Hematopoietic multipotent progenitor cell treated with erythropoietin and hydrocortisone succinate and interleukin-3 and kit ligand, for 8 days (in vitro differentiated cells): ENCODE measurements around the gene RASGRP2.

Experiments
- DNase-seq: peaks from one replicate; pipeline ENCODE4 v3.0.0-alpha.2; 2015

Gene RASGRP2

GRCh38 chr11:64755681-64756361 lies 11.9 kb upstream of the RASGRP2 start:
- DNase-seq: no peak

DNA sequence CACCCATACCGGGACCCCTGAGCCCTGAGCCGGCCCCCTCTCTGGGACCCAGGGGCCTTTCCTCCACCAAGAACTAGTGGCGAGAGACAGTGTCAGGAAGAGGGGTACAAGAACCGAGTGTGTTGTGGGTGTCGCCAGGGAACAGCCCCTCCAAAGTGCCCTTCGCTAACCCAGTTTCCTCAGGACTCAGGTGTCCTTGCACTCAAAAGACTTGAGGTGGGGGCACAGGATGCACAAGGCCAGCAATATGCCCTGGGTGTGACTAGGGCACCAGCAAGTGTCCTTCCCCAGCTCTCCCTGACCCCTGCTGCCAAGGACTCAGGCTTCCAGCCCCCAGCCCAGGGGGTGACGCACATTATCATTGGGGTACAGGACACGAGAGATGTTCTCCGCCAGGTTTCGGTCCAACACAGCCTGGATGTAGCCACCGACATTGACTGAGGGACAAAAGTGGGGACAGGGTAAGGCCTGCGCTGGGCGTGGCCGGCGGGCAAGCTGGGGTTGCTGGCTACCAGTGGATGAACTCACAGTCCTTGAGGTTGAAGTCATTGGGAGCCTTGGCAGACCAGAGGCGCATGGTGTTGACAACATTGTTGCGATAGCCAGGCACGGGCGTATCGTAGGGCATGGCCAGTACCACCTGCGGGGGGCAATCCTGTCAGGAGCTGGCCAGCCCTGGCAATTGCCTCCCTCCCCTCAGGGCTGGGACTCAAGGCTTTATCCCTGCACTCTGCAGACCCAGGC lies 11.1 kb upstream of the RASGRP2 start:
- no peak for DNase-seq

DNA sequence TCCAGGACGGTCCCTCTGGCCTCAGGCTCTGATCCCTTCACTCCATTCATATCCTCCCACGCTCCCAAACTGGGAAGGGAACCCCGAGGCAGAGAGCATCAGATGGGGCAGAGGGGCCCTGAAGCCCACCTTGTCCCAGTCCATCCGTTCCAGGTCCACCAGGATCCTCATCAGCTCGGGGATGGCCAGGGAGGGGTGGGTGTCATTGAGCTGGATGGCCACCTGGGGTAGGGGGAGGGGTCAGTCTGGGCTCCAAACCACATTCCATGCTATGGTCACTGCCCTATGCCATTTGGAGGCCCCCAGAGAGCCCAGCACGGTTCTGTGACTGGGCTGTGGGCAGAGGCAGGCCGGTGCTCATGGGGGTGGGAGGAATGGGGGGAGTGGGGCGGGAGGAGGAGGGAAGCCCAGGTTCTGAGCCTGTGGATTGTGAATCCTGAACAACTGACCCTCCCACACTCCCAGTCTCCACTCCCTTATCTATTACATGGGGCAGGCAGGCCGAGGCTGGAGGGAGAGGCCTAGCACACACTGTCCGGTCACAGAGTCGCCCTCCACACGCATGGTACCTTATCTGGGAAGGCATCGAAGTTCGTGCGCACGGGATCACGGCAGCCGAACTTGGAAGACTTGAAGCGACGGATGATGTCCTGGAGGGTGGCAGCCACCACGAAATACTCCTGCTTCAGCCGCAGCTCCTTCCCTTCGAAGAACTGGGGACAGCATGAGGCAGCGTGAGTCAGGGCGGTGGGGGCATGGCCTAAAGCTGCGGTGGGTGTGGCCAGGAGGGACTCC lies 10.4 kb upstream of the RASGRP2 start:
- DNase-seq: no peak

DNA sequence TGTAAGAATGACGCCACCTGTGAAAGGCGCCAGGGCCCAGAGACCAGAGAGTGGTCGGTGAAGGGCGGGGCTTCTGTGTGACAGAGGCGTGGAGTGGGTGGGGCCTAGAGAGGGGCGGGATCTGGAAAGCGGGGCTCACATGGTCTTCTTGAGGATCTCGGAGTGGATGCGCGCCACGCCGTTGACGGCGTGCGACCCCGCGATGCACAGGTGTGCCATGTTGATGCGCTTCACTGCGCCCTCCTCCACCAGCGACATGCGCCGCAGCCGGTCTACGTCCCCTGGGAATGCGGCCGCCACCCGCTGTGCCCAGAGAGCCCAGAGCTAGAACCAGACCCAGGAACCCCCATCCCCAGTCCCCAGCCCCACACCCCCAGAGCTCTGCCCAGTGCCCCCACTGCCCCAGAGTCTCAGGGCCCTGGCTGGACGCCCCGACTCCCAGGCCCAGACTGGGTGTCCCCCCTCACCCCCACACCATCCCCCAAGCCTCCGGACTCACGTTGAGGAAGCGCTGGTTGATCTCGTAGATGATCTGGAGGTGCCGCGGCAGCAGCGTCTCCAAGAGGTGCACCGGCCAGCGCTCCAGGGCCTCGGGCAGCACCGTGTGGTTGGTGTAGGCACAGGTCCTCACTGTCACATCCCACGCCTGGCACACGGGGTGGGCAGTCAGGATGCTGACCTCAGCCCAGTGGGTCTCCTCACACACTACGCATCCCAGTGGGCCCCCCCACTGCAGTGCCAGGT lies 9.6 kb upstream of the RASGRP2 start:
- no peak for DNase-seq

GRCh38 chr11:64753019-64753379 lies 9.1 kb upstream of the RASGRP2 start:
- DNase-seq: no peak

DNA sequence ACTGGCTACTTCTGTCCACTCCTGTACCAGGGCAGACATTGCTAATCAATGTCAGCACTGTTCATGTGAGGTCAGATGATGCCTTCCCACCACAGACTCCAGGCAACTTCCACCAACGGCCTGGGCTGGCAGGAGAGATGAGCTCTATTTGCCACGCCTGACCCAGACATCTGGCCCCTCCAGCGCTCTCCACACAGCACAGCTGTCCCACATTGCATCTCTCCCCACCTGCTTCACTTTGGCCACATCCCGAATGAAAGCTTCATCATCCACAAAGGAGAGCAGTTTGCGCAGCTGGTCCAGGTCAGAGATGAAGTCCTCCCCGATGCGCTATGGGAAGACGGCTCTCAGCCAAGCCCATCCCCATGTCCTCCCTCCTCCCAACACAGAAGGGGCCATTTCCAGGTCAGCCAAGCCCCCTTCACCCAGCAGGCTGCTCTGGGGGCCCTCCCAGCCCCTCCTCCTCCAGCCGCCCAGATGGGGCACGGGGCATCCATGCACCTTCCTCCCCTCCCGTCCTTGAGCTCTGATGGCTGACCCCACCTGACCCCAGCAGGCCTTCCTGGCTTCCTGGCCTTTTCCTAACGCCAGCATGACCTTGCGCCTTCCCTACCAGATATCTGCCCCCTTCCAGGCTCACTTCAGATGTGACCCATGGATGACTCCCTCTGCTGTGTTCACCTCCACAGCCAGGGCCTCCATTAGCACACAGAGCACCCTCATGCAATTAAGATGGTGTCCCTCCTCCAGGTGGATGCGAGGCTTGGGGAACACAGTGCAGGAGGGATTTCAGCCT lies 8.4 kb upstream of the RASGRP2 start:
- DNase-seq: no peak

DNA sequence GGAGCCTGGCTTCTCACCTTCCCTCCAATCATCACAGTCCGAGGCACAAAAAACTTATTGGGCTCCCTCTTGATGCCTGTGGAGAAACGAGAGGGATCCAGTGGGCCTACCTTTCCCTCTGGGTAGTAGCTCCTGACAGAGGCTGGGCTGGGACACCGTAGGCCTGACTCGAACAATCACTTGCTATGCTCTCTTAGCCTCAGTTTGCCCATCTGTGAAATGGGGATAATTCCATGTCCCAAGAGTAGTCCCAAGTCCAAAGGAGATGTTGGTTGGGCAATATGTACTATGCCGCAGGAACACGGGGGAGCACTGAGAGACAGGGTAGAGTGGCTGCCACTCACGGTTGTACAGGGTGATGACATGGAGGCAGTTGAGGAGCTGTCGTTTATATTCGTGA lies 7.6 kb upstream of the RASGRP2 start:
- no peak for DNase-seq

DNA sequence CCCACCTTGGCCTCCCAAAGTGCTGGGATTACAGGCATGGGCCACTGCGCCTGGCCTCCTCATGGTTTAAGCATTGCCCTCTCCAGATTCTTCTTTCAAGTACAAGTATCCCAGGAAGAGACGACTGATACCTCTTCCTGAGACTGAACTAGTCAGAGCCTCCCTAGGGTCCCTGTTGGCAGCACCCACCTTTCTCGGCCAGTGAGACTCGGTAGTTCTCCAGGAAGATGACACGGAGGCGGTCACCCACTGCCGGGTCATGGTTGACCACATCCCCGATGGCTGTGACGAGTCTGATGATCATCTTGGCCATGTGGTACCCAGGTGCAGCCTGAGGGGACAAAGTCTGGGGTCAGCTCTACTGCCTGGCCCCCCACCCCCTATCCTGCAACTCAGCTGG lies 7.2 kb upstream of the RASGRP2 start:
- no peak for DNase-seq

DNA sequence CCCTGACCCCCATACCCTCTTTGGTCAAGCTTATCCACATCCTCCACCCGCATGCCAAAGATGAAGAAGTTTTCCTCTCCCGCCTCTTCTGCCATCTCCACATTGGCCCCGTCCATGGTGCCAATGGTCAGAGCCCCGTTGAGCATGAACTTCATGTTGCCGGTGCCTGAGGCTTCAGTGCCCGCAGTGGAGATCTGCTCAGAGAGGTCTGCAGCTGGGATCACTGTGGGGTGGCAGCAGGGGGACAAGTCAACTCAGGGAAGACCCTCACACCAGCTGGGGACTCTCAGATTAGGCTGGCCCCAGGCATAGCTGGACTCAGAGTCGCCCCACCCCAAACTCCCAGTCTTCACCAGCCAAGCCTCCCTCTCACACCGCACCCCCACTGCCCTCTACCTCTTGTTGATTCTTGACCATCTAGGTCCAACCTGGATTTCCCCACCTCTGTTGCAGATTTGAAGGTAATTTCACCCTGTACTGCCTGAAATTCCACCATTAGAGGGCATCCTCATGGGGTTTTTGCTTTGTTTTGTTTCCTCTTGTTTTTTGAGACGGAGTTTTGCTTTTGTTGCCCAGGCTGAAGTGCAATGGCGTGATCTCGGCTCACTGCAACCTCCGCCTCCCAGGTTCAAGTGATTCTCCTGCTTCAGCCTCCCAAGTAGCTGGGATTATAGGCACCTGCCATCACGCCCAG lies 6.6 kb upstream of the RASGRP2 start:
- DNase-seq: no peak

GRCh38 chr11:64747961-64748665 lies 4.2 kb upstream of the RASGRP2 start:
- DNase-seq: no peak

GRCh38 chr11:64746486-64746885 lies 2.5 kb upstream of the RASGRP2 start:
- no peak for DNase-seq

GRCh38 chr11:64745521-64746328 lies 1.8 kb upstream of the RASGRP2 start:
- DNase-seq: peak; percentile 44

DNA sequence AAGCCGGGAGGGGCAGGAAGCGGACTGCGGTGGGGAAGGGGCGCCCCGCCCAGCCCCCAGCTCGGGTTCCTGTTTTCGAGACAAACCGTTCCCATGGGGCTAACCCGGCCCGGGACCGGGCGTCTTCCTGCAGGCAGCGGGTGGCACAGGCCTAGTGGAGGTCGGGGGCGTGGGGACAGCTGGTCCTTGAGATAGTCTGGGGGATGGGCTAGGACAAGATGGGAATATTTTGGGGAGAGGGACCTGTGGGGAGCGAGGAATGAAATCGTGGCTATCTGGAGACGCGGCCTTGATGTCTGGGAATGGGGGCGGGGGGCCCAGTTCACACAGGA lies 1.2 kb upstream of the RASGRP2 start:
- no peak for DNase-seq

DNA sequence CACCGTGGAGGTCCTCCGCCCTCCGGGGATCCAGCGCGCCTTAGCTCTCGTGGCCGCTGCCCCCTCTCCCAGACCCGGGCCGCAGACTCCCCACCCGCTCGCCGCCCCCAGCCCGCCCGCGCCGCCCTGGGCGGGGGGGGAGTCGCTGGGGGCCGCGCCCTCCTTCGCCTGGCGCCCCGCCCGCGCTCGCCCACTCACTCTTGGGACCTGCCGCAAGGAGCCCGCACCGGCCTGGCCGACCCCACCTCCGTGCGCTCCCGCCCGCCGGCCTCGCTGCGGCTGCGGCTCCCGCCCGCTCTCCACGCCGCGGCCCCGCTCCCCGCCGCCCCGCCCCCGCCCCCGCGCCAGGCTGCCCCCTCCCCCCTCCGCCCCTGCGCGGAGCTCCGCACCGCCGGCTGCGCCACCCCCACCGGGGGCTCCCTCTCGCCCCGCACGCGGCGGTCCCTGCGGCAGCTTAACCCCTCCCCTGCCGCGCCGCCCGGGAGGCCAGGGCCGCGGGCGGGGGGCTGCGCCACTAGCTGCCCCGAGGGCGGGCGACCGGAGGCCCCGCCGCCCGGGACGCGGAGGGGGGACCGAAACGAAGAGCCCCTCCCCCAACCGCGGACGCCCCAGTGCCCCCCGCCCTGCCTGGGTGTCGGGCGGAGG lies 724 bp upstream of the RASGRP2 start:
- DNase-seq: no peak

DNA sequence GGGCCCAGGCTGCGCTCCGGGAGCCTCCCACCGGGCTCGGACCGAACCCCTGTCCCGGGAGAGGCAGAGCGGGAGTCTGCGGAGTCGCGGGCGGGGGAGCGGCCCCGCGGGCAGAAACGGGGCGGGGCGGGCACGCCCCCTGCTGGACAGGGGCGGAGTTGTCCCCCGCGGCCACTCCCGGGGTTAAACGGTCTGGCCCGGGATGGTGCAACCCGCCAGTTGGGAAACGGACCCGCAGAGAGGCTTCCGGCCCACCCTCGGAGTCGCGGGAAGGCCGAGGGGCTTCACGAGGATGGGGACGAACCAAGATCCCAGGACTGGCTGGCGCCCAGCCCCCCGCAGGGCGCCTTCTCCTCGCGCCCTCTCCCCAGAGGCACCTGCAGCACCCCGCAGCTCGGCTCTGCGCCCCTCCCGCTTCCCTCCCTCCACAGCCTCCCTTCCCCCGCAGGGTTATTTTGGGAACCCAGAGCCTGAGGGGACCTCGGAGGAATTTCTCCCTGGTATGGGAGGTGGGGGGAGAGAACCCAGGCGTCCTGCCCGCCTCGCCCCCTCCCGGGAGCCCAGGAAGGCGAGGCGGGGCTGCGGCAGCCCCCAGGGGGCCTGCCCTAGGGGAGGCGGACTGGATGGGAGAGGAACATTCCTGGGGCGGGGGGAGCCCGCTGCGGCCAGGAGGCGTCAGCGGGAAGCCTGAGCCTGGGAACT lies 902 bp downstream of the RASGRP2 start:
- DNase-seq: peak; percentile 41

DNA sequence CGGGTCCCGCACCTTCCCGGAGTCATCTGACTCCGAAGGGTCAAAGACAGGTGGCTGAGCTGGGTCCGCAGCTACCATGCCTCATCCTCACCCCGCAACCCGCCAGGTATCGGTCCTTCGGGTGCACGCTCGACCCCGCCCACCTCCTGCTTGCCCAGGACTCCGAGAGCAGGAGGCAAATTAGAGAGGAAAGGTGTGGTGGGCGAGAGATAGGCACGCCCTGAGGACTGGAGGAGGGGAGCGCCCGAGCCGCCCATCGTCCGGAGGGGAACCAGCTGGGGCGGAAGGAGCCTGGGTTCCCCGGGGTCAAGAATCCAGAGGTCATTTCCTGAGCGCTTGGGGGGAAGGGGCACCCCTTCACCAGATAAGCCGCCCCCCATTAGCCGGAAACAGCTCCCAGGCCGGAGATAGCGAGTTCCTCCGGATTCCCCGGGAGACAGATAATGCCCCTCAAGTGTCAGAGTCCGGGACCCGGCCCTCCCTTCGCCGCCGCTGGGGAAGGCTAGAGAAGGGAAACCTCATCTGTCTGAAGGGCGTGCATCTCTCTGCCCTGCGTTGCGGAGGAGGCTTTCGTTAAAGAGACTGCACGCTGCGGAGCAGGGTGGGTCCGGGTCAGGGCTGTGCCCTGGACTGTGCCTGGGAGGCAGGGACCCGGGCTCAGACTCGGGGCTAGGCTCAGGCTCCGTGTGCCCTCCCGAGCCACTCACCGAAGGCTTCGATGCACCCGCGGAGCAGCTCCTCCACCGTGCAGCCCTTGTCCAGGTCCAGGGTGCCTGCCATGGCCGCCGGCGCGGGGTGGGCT lies 1.7 kb downstream of the RASGRP2 start:
- DNase-seq: peak; percentile 48

DNA sequence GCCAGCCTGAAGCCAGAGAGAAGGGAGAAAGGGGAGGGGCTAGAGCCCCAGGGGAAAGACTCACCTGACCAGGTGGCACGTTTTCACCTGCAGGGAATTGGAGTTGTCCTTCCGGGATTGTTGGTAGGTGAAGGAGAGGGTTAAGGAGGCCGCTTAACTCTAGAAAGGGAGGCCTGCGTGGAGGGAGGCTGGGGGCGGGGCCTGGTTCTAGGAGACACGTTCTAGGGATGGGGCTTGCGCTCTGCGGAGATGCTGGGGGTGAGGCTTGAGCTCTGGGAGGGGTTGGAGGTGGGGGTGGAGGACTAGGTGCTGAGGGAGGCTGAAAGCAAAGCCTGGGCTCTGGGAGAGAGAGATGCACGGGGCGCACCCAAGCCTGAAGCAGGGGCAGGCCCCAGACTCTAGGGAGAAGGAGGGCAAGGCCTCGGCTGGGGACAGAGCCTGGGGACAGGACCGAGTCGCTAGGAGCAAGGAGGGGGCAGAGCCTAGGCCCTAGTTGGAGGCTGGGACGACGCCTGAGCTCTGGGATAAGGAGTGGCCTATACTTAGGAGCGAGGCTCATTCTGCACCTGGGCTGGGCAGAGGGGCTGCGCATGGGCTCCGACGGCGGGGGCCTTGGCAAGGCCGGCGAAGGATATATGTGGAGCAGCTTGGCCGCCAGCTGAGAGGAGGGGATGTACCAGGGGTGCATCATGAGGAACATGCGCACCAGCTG lies 2.4 kb downstream of the RASGRP2 start:
- DNase-seq: no peak

DNA sequence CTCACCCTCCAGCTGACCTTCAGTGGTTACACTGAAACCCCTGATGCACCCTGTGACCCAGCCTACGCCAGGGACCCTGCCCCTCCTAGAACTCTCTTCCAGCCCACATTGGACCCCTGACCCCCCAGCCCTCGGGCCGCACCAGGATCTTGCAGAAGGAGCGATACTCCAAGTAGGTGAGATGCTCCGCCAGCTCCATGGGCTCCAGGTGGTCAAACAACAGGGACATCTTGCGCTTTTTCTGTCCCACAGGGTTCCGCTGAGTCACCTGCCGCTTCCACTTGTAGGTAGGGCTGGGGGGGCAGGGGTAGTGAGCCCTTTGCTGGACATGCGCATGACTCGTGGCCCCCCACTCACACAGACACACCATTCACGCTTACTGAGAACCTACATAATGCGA lies 4.1 kb downstream of the RASGRP2 start:
- DNase-seq: no peak
